ENCODE data around the gene CNNM1. TPM values are rescaled to one million over a fixed set of nuclear protein-coding genes. Genes with fewer than 3 reads are reported as not detected.

The CNNM1 gene
- total RNA-seq, 4 donors from 2014 or later: 0.16 to 0.68 (median 0.20) TPM

GRCh38 chr10:99410146-99410545, 81.0 kb downstream of the CNNM1 start:
- TF ChIP-seq, protein P1, sequence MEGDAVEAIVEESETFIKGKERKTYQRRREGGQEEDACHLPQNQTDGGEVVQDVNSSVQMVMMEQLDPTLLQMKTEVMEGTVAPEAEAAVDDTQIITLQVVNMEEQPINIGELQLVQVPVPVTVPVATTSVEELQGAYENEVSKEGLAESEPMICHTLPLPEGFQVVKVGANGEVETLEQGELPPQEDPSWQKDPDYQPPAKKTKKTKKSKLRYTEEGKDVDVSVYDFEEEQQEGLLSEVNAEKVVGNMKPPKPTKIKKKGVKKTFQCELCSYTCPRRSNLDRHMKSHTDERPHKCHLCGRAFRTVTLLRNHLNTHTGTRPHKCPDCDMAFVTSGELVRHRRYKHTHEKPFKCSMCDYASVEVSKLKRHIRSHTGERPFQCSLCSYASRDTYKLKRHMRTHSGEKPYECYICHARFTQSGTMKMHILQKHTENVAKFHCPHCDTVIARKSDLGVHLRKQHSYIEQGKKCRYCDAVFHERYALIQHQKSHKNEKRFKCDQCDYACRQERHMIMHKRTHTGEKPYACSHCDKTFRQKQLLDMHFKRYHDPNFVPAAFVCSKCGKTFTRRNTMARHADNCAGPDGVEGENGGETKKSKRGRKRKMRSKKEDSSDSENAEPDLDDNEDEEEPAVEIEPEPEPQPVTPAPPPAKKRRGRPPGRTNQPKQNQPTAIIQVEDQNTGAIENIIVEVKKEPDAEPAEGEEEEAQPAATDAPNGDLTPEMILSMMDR (IDR thresholded peaks at IDR 0.05; ENCODE audit: low read depth): no peak

DNA sequence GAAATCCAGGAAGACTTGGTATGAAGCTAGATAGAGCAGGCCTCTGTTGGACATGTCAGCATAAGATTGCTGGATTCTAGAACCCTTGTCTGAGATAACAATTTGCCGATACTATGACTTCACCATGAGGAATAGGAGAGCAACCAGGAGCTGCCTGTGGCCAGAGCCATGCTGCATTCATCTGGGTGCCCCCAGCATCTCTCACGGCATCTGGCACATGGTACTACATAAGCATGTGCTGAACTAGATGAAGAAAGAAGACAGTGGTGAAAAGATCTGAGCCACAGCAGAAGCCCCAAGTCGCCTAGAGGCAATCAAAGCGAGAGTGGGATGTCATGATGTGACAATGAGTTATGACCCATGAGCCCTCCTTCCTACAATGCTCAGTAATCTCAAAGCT, 81.7 kb downstream of the CNNM1 start:
- TF ChIP-seq, protein P1 (IDR thresholded peaks at IDR 0.05; ENCODE audit: low read depth): no peak

- TF ChIP-seq, protein P1 (IDR thresholded peaks at IDR 0.05; ENCODE audit: low read depth): no peak
Observed at GRCh38 chr10:99411546-99411945, 82.4 kb downstream of the CNNM1 start.

GRCh38 chr10:99412099-99412498, 82.9 kb downstream of the CNNM1 start:
- TF ChIP-seq, protein P1 (IDR thresholded peaks at IDR 0.05; ENCODE audit: low read depth): no peak

DNA sequence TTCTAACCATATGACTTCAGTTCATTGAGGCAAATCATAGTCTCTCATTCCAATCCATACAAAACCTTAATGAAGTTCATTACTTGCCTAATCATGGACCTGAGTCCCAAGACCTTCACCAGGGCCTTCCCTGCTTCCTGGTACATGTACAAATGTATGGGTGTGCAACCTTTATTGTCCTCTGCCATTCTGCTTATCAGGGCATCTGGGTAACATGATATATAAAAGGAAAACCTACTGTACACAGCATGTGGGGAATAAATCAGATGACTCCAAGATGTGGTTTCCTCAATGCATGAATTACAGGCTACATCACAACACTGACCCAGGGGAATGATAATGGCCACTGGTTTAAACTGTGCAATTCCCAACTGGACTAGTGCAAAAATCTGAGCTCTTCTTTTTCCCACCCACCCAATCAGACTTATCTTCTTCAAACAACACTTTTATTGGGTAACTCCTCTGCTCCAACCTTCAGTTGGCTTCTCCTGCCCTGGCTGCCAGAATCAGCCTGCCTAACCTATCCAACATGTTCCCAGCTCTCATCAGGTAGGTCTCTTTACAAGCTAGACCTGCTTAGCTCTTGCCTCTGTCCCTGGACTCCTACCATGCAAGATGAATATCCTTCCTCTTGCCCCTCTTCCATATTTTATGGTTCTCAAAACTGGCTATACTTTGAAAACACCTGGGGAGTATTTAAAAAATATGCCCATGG, 89.9 kb downstream of the CNNM1 start:
- TF ChIP-seq, protein P1 (IDR thresholded peaks at IDR 0.05; ENCODE audit: low read depth): no peak

- TF ChIP-seq, protein P1 (IDR thresholded peaks at IDR 0.05; ENCODE audit: low read depth): no peak
Observed at GRCh38 chr10:99419688-99420087, 90.5 kb downstream of the CNNM1 start.

DNA sequence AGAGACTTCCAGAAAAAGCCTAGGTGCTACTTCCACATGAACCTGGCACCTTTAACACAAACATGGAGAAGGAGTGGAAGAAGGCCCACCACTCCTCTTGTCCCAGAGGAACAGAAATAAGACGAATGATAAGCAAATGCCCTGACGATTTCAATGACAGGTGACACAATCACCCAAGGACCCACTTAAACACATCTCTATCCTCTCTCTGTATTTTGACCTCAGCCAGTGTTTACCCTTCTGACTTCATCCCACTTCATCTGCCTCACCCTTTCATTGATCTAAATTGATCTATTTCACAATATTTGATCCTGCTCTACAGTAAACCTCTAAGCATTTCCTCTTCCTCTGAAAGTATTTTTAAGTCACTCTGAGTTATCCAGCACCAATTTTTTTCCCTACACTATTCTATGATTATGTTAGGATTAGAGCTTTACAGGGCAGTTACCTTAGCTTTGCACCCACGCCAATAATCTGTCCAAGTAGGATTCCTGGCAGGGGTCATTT, 92.1 kb downstream of the CNNM1 start:
- TF ChIP-seq, protein P1 (IDR thresholded peaks at IDR 0.05; ENCODE audit: low read depth): no peak
